Astrocyte of the cerebellum (primary cell): ENCODE measurements around the gene LENG8.
"Not testable (repeated sequence)": the region's sequence is repeated elsewhere in the genome, so short reads cannot be mapped to it uniquely, and the experiment has no call there.

Experiments
- DNase-seq: peaks from one replicate; pipeline ENCODE4 v3.0.0-alpha.2; 2011; ENCODE audit warnings: low read depth
- H3K4me3 ChIP-seq: 2 replicates; pipeline ENCODE4 v1.5.1; 2011; ENCODE audit warnings: mild to moderate bottlenecking, low read depth, low read length, moderate library complexity
- CTCF ChIP-seq: IDR thresholded peaks from 2 replicates; pipeline ENCODE4 v1.5.1; 2012; ENCODE audit warnings: low read length, low read depth, moderate library complexity, mild to moderate bottlenecking; ENCODE audit errors: missing control alignments
- in situ Hi-C: cut with HindIII; loops from 2 replicates; pipeline ENCODE4 v1.10.0; 2017; ENCODE audit warnings: low sequenced_read_pairs

The LENG8 gene

GRCh38 chr19:54506079-54506478 lies 57.1 kb downstream of the LENG8 start:
- no peak overlapping the region for H3K4me3 ChIP-seq
- no peak for DNase-seq
- in situ Hi-C loops, result no loop called here
- TF ChIP-seq CTCF, result no peak

- DNase-seq, in situ Hi-C loops, H3K4me3 ChIP-seq: not testable (repeated sequence)
These were observed 58.2 kb downstream of the LENG8 start for GRCh38 chr19:54507038-54507717.

GRCh38 chr19:54507824-54508223 lies 58.8 kb downstream of the LENG8 start:
- H3K4me3 ChIP-seq, result no peak overlapping the region
- no peak for DNase-seq
- in situ Hi-C loops, result no loop called here
- TF ChIP-seq CTCF, result no peak

- H3K4me3 ChIP-seq, in situ Hi-C loops, DNase-seq: not testable (repeated sequence)
These were observed 59.5 kb downstream of the LENG8 start for GRCh38 chr19:54508487-54508886.

GRCh38 chr19:54509200-54509940 lies 60.4 kb downstream of the LENG8 start:
- in situ Hi-C loops, DNase-seq, H3K4me3 ChIP-seq: not testable (repeated sequence)
